ENCODE results near the gene RPLP2.

Gene RPLP2

GRCh38 chr11:792873-793272 is 16.9 kb upstream of the RPLP2 start:
- Histone ChIP-seq H3K9me3 (ENCODE audit: control insufficient read depth in 1 of 2, low read length in 2 of 2) (no peaks in the 10 kb centered on the region), H3K36me3 (ENCODE audit: control insufficient read depth in 1 of 2, insufficient read depth in 2 of 2, low read length in 2 of 2) (peaks cover 0 to 4% of the 10 kb centered on the region in 2 donors), H3K9ac (ENCODE audit: low read depth in 1 of 2, low read length in 2 of 2) (no peak overlapping the region), H3K27ac (ENCODE audit: low read depth, low read length) (no peak overlapping the region), H3K4me3 (ENCODE audit: low read depth in 1 of 2, low read length in 2 of 2) (no peak overlapping the region), H3K27me3 (ENCODE audit: control insufficient read depth in 1 of 2, insufficient read depth in 2 of 2, low read length in 2 of 2) (peaks cover 9 to 11% of the 10 kb centered on the region in 2 donors), H3K4me1 (ENCODE audit: control insufficient read depth in 1 of 2, insufficient read depth in 2 of 2, low read length in 2 of 2) (peaks cover 19 to 34% of the 10 kb centered on the region in 2 donors)

- Histone ChIP-seq H3K4me3 (ENCODE audit: low read depth in 1 of 2, low read length in 2 of 2) (no peak overlapping the region), H3K9ac (ENCODE audit: low read depth in 1 of 2, low read length in 2 of 2) (no peak overlapping the region)
These were observed 16.2 kb upstream of the RPLP2 start for GRCh38 chr11:793556-793955.

GRCh38 chr11:794013-794765 is 15.6 kb upstream of the RPLP2 start:
- no peak overlapping the region for H3K27ac ChIP-seq (ENCODE audit: low read depth, low read length)
- peaks cover 19 to 37% of the 10 kb centered on the region in 2 donors for H3K4me1 ChIP-seq (ENCODE audit: control insufficient read depth in 1 of 2, insufficient read depth in 2 of 2, low read length in 2 of 2)
- H3K9ac ChIP-seq (ENCODE audit: low read depth in 1 of 2, low read length in 2 of 2), result no peak overlapping the region
- no peaks in the 10 kb centered on the region for H3K9me3 ChIP-seq (ENCODE audit: control insufficient read depth in 1 of 2, low read length in 2 of 2)
- H3K4me3 ChIP-seq (ENCODE audit: low read depth in 1 of 2, low read length in 2 of 2), result peak overlapping the region in 1 of 2 donors; percentile 84
- peaks cover 0 to 8% of the 10 kb centered on the region in 2 donors for H3K36me3 ChIP-seq (ENCODE audit: control insufficient read depth in 1 of 2, insufficient read depth in 2 of 2, low read length in 2 of 2)
- H3K27me3 ChIP-seq (ENCODE audit: control insufficient read depth in 1 of 2, insufficient read depth in 2 of 2, low read length in 2 of 2), result peaks cover 5% of the 10 kb centered on the region in 2 donors

More at GRCh38 chr11:793556-793955, 16.2 kb upstream of the RPLP2 start:
- Histone ChIP-seq H3K4me1 (ENCODE audit: control insufficient read depth in 1 of 2, insufficient read depth in 2 of 2, low read length in 2 of 2) (peaks cover 19 to 37% of the 10 kb centered on the region in 2 donors), H3K27me3 (ENCODE audit: control insufficient read depth in 1 of 2, insufficient read depth in 2 of 2, low read length in 2 of 2) (peaks cover 9 to 11% of the 10 kb centered on the region in 2 donors), H3K9me3 (ENCODE audit: control insufficient read depth in 1 of 2, low read length in 2 of 2) (no peaks in the 10 kb centered on the region), H3K27ac (ENCODE audit: low read depth, low read length) (no peak overlapping the region), H3K36me3 (ENCODE audit: control insufficient read depth in 1 of 2, insufficient read depth in 2 of 2, low read length in 2 of 2) (peaks cover 0 to 4% of the 10 kb centered on the region in 2 donors)

GRCh38 chr11:794766-795633 is 14.8 kb upstream of the RPLP2 start:
- H3K27me3 ChIP-seq (ENCODE audit: control insufficient read depth in 1 of 2, insufficient read depth in 2 of 2, low read length in 2 of 2), result no peaks in the 10 kb centered on the region
- peak overlapping the region; percentile 77 to 84 for H3K4me3 ChIP-seq (ENCODE audit: low read depth in 1 of 2, low read length in 2 of 2)
- no peak overlapping the region for H3K27ac ChIP-seq (ENCODE audit: low read depth, low read length)
- H3K4me1 ChIP-seq (ENCODE audit: control insufficient read depth in 1 of 2, insufficient read depth in 2 of 2, low read length in 2 of 2), result peaks cover 19 to 32% of the 10 kb centered on the region in 2 donors
- H3K9me3 ChIP-seq (ENCODE audit: control insufficient read depth in 1 of 2, low read length in 2 of 2), result no peaks in the 10 kb centered on the region
- H3K9ac ChIP-seq (ENCODE audit: low read depth in 1 of 2, low read length in 2 of 2), result peak overlapping the region; percentile 64 to 72
- peaks cover 0 to 14% of the 10 kb centered on the region in 2 donors for H3K36me3 ChIP-seq (ENCODE audit: control insufficient read depth in 1 of 2, insufficient read depth in 2 of 2, low read length in 2 of 2)

GRCh38 chr11:795634-796564 is 13.9 kb upstream of the RPLP2 start:
- H3K4me3 ChIP-seq (ENCODE audit: low read depth in 1 of 2, low read length in 2 of 2), result peak overlapping the region; percentile 77 to 84
- peaks cover 19 to 32% of the 10 kb centered on the region in 2 donors for H3K4me1 ChIP-seq (ENCODE audit: control insufficient read depth in 1 of 2, insufficient read depth in 2 of 2, low read length in 2 of 2)
- no peaks in the 10 kb centered on the region for H3K27me3 ChIP-seq (ENCODE audit: control insufficient read depth in 1 of 2, insufficient read depth in 2 of 2, low read length in 2 of 2)
- peaks cover 3 to 18% of the 10 kb centered on the region in 2 donors for H3K36me3 ChIP-seq (ENCODE audit: control insufficient read depth in 1 of 2, insufficient read depth in 2 of 2, low read length in 2 of 2)
- no peaks in the 10 kb centered on the region for H3K9me3 ChIP-seq (ENCODE audit: control insufficient read depth in 1 of 2, low read length in 2 of 2)
- H3K27ac ChIP-seq (ENCODE audit: low read depth, low read length), result peak overlapping the region; percentile 79
- H3K9ac ChIP-seq (ENCODE audit: low read depth in 1 of 2, low read length in 2 of 2), result peak overlapping the region; percentile 64 to 93

- peak overlapping the region; percentile 77 to 84 for H3K4me3 ChIP-seq (ENCODE audit: low read depth in 1 of 2, low read length in 2 of 2)
- H3K9me3 ChIP-seq (ENCODE audit: control insufficient read depth in 1 of 2, low read length in 2 of 2), result no peaks in the 10 kb centered on the region
- H3K27me3 ChIP-seq (ENCODE audit: control insufficient read depth in 1 of 2, insufficient read depth in 2 of 2, low read length in 2 of 2), result no peaks in the 10 kb centered on the region
- H3K36me3 ChIP-seq (ENCODE audit: control insufficient read depth in 1 of 2, insufficient read depth in 2 of 2, low read length in 2 of 2), result peaks cover 8 to 18% of the 10 kb centered on the region in 2 donors
- H3K4me1 ChIP-seq (ENCODE audit: control insufficient read depth in 1 of 2, insufficient read depth in 2 of 2, low read length in 2 of 2), result peaks cover 19 to 32% of the 10 kb centered on the region in 2 donors
- peak overlapping the region; percentile 63 to 93 for H3K9ac ChIP-seq (ENCODE audit: low read depth in 1 of 2, low read length in 2 of 2)
- peak overlapping the region; percentile 79 for H3K27ac ChIP-seq (ENCODE audit: low read depth, low read length)
These were observed 13.0 kb upstream of the RPLP2 start for GRCh38 chr11:796565-797295.

- peak overlapping the region; percentile 63 to 93 for H3K9ac ChIP-seq (ENCODE audit: low read depth in 1 of 2, low read length in 2 of 2)
- peaks cover 19 to 32% of the 10 kb centered on the region in 2 donors for H3K4me1 ChIP-seq (ENCODE audit: control insufficient read depth in 1 of 2, insufficient read depth in 2 of 2, low read length in 2 of 2)
- peak overlapping the region; percentile 79 for H3K27ac ChIP-seq (ENCODE audit: low read depth, low read length)
- peaks cover 8 to 22% of the 10 kb centered on the region in 2 donors for H3K36me3 ChIP-seq (ENCODE audit: control insufficient read depth in 1 of 2, insufficient read depth in 2 of 2, low read length in 2 of 2)
- peak overlapping the region; percentile 77 to 84 for H3K4me3 ChIP-seq (ENCODE audit: low read depth in 1 of 2, low read length in 2 of 2)
- H3K9me3 ChIP-seq (ENCODE audit: control insufficient read depth in 1 of 2, low read length in 2 of 2), result no peaks in the 10 kb centered on the region
- no peaks in the 10 kb centered on the region for H3K27me3 ChIP-seq (ENCODE audit: control insufficient read depth in 1 of 2, insufficient read depth in 2 of 2, low read length in 2 of 2)
These were observed 12.3 kb upstream of the RPLP2 start for GRCh38 chr11:797296-798092.

GRCh38 chr11:798093-798713 is 11.6 kb upstream of the RPLP2 start, which contains the start of gene SLC25A22:
Gene SLC25A22 (minus strand): TSS chr11:798281. CDS start chr11:795006, 3,275 bp downstream.
- H3K36me3 ChIP-seq (ENCODE audit: control insufficient read depth in 1 of 2, insufficient read depth in 2 of 2, low read length in 2 of 2), result peaks cover 8 to 24% of the 10 kb centered on the region in 2 donors
- no peaks in the 10 kb centered on the region for H3K27me3 ChIP-seq (ENCODE audit: control insufficient read depth in 1 of 2, insufficient read depth in 2 of 2, low read length in 2 of 2)
- peak within 1 kb of the TSS; percentile 79 for H3K27ac ChIP-seq (ENCODE audit: low read depth, low read length)
- peak within 1 kb of the TSS; percentile 77 to 84 for H3K4me3 ChIP-seq (ENCODE audit: low read depth in 1 of 2, low read length in 2 of 2)
- H3K4me1 ChIP-seq (ENCODE audit: control insufficient read depth in 1 of 2, insufficient read depth in 2 of 2, low read length in 2 of 2), result peaks cover 19 to 32% of the 10 kb centered on the region in 2 donors
- H3K9me3 ChIP-seq (ENCODE audit: control insufficient read depth in 1 of 2, low read length in 2 of 2), result no peaks in the 10 kb centered on the region
- H3K9ac ChIP-seq (ENCODE audit: low read depth in 1 of 2, low read length in 2 of 2), result peak within 1 kb of the TSS; percentile 63 to 93
